PC-3 (cell line): ENCODE measurements around the gene ZNF593OS. TPM values are rescaled to one million over a fixed set of nuclear protein-coding genes. Genes with fewer than 3 reads are reported as not detected.

Experiments
- ATAC-seq: fragments of 200-7000 bp; cut with Tn5 transposase; 2 replicates; pipeline ENCODE4 v1.9.1; 2020; ENCODE audit warnings: mild to moderate bottlenecking, moderate library complexity
- BruUV-seq: library from RNA; stranded (reverse); fragments of 400-500 nt; replicated peaks from 2 replicates; lab custom pipeline; 2021; lab: Mats Ljungman, UMichigan
- CTCF ChIA-PET: fragments of 300-600 bp; sonication (Branson Sonifier 250); formaldehyde crosslinking; loops from one replicate; lab custom pipeline; 2022; ENCODE audit warnings: antibody characterized with exemption; lab: Charles Lee
- POLR2A ChIA-PET: fragments of 300-600 bp; sonication (Branson Sonifier 250); formaldehyde crosslinking; loops from one replicate; lab custom pipeline; 2022; ENCODE audit warnings: antibody characterized with exemption; ENCODE audit not compliant: unreplicated experiment; lab: Charles Lee
- DNase-seq: peaks from one replicate; pipeline ENCODE4 v3.0.0-alpha.2; 2015
- H2AFZ ChIP-seq: fragments of 300-600 bp; sonication (generic); 2 replicates; pipeline ENCODE4 v1.6.0; 2016; ENCODE audit warnings: antibody characterized with exemption, low read length
- H3F3A ChIP-seq: fragments of 300-600 bp; sonication (generic); one replicate; pipeline ENCODE4 v1.6.0; 2017; ENCODE audit warnings: antibody characterized with exemption, low read length, control low read depth, mild to moderate bottlenecking; ENCODE audit not compliant: unreplicated experiment
- H3K27ac ChIP-seq: fragments of 300-600 bp; sonication (generic); 2 replicates; pipeline ENCODE4 v1.5.1; 2016; ENCODE audit warnings: mild to moderate bottlenecking, low read length
- H3K27me3 ChIP-seq: fragments of 300-600 bp; sonication (generic); 2 replicates; pipeline ENCODE4 v1.6.1; 2016; ENCODE audit warnings: low read length, mixed read lengths
- H3K36me3 ChIP-seq: fragments of 300-600 bp; sonication (generic); 2 replicates; pipeline ENCODE4 v1.6.1; 2016; ENCODE audit warnings: low read depth, mixed run types, low read length, mixed read lengths
- H3K4me1 ChIP-seq: fragments of 300-600 bp; sonication (generic); 2 replicates; pipeline ENCODE4 v1.5.1; 2016; ENCODE audit warnings: low read length; ENCODE audit not compliant: insufficient read depth
- H3K4me2 ChIP-seq: fragments of 300-600 bp; sonication (generic); 2 replicates; pipeline ENCODE4 v1.6.0; 2016; ENCODE audit warnings: low read length
- H3K4me3 ChIP-seq: fragments of 300-600 bp; sonication (generic); 2 replicates; pipeline ENCODE4 v1.5.1; 2016; ENCODE audit warnings: mild to moderate bottlenecking, low read length, mixed read lengths
- H3K79me2 ChIP-seq: fragments of 300-600 bp; sonication (generic); 2 replicates; pipeline ENCODE4 v1.6.1; 2017; ENCODE audit warnings: low read length, mixed read lengths
- H3K9ac ChIP-seq: fragments of 300-600 bp; sonication (generic); 2 replicates; pipeline ENCODE4 v1.6.0; 2016; ENCODE audit warnings: mild to moderate bottlenecking, low read length
- H3K9me2 ChIP-seq: fragments of 300-600 bp; sonication (generic); replicated peaks from 2 replicates; pipeline ENCODE4 v1.6.1; 2016; ENCODE audit warnings: mixed run types, low read length, mixed read lengths
- H3K9me3 ChIP-seq: fragments of 300-600 bp; sonication (generic); 2 replicates; pipeline ENCODE4 v1.6.1; 2016; ENCODE audit warnings: low read length, mixed read lengths
- H4K20me1 ChIP-seq: fragments of 300-600 bp; sonication (generic); 2 replicates; pipeline ENCODE4 v1.6.1; 2016; ENCODE audit warnings: low read length, mixed read lengths
- EZH2 ChIP-seq: fragments of 300-600 bp; sonication (generic); IDR thresholded peaks from one replicate; pipeline ENCODE4 v1.6.1; 2017; ENCODE audit warnings: antibody characterized with exemption, mild to moderate bottlenecking, low read length; ENCODE audit not compliant: unreplicated experiment
- EZH2phosphoT487 ChIP-seq: fragments of 300-600 bp; sonication (generic); IDR thresholded peaks from 2 replicates; pipeline ENCODE4 v1.6.1; 2018; ENCODE audit warnings: mild to moderate bottlenecking, antibody characterized with exemption, low read length, borderline replicate concordance
- intact Hi-C: fragments of 100-400 bp; cut with micrococcal nuclease; formaldehyde crosslinking; loops from 2 replicates; pipeline ENCODE4 v1.9.0; 2023
- total RNA-seq: library from RNA; depleted of rRNA; stranded (reverse); fragments of >200 nt; gene quantifications from 2 replicates; pipeline ENCODE4 v1.2.3, GENCODE V29; 2014
- TF ChIP-seq, protein P1 (sequence below): fragments of 300-600 bp; sonication (generic); conservative IDR thresholded peaks from 2 replicates; pipeline ENCODE4 v1.5.1; 2017; ENCODE audit warnings: antibody characterized with exemption, low read depth, mild to moderate bottlenecking, low read length

The ZNF593OS gene
- total RNA-seq, 1 experiment from 2014 or later, result not detected

DNA sequence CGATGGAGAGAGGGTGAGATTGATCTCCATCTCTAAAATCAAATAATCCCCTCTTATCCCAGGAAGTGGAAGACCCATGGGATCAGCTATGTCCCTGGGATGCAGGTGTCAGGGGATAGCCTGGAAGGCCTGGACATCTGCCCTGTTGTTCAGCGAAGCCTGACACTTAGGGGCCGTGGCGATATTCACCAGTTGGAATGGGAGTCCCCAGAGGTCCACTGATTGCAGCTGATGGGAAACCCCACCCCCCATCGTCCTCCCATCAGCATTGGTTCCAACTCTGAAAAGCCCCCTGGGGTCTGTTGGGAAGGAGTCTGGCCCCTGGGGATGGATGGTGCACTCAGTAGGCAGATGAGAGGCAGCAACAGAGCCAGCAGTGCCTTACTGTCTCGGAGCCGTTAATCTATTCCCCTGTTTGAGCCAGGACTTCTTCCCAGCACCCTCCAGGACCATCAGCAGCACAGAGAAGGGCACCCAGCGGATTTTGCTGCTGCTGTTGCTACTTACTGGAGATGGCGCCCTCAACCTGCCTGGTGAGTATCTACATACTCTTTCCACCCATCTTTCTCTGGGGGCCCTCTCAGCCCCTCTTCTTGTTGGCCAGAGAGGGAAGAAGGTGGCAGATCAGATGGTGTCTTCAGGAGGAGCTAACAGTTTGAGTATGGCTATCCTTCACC, 32.1 kb upstream of the ZNF593OS start:
- ChIA-PET CTCF (no interaction called here), POLR2A (no interaction called here)
- H2AFZ ChIP-seq, result no peak overlapping the region
- H3K4me1 ChIP-seq, result no peaks in the 10 kb centered on the region
- H3K9me3 ChIP-seq, result no peaks in the 10 kb centered on the region
- no peaks in the 10 kb centered on the region for H3K36me3 ChIP-seq
- H3K27ac ChIP-seq, result no peak overlapping the region
- H3K27me3 ChIP-seq, result no peaks in the 10 kb centered on the region
- no TSS peak for BruUV-seq
- no peaks in the 10 kb centered on the region for H3K9me2 ChIP-seq
- H3K9ac ChIP-seq, result no peak overlapping the region
- no peaks in the 10 kb centered on the region for H4K20me1 ChIP-seq
- ATAC-seq (no peak), DNase-seq (no peak)
- intact Hi-C loops, result no loop called here
- TF ChIP-seq EZH2, result no peak
- H3F3A ChIP-seq, result no peaks in the 10 kb centered on the region
- no peak overlapping the region for H3K4me3 ChIP-seq
- H3K79me2 ChIP-seq, result no peaks in the 10 kb centered on the region
- H3K4me2 ChIP-seq, result no peak overlapping the region

DNA sequence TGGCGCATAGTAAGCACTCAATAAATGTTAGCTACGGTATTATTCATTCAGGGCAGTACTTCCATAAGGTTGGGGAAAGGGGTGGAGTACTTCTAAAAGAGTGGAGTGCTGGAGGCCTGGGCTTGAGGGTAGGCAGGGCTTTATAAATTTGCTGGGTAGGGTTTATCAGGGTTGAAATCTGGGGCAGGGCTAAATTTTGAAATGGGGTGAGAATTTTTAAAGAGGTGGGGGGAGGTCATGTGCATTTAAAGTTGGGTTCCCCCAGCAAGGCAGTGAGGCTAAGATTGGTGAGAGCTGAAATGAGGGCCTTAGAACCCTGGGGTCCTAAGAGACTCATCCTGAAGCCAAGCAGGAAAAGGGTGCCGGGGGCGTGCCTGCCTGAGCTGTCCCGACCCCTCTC, 28.8 kb upstream of the ZNF593OS start:
- H3K4me2 ChIP-seq, result no peak overlapping the region
- H3K79me2 ChIP-seq, result no peaks in the 10 kb centered on the region
- H3K9me3 ChIP-seq, result no peaks in the 10 kb centered on the region
- ChIA-PET POLR2A (no interaction called here), CTCF (no interaction called here)
- no peak for TF ChIP-seq EZH2phosphoT487
- TF ChIP-seq EZH2, result no peak
- TF ChIP-seq, protein P1, sequence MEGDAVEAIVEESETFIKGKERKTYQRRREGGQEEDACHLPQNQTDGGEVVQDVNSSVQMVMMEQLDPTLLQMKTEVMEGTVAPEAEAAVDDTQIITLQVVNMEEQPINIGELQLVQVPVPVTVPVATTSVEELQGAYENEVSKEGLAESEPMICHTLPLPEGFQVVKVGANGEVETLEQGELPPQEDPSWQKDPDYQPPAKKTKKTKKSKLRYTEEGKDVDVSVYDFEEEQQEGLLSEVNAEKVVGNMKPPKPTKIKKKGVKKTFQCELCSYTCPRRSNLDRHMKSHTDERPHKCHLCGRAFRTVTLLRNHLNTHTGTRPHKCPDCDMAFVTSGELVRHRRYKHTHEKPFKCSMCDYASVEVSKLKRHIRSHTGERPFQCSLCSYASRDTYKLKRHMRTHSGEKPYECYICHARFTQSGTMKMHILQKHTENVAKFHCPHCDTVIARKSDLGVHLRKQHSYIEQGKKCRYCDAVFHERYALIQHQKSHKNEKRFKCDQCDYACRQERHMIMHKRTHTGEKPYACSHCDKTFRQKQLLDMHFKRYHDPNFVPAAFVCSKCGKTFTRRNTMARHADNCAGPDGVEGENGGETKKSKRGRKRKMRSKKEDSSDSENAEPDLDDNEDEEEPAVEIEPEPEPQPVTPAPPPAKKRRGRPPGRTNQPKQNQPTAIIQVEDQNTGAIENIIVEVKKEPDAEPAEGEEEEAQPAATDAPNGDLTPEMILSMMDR, result no peak
- H2AFZ ChIP-seq, result no peak overlapping the region
- ATAC-seq (no peak), DNase-seq (no peak)
- H3K9me2 ChIP-seq, result no peaks in the 10 kb centered on the region
- H3K36me3 ChIP-seq, result no peaks in the 10 kb centered on the region
- no peaks in the 10 kb centered on the region for H3F3A ChIP-seq
- no peaks in the 10 kb centered on the region for H3K27me3 ChIP-seq
- H3K4me3 ChIP-seq, result no peak overlapping the region
- no TSS peak for BruUV-seq
- no peaks in the 10 kb centered on the region for H3K4me1 ChIP-seq
- intact Hi-C loops, result no loop called here
- H4K20me1 ChIP-seq, result no peaks in the 10 kb centered on the region
- no peak overlapping the region for H3K27ac ChIP-seq
- H3K9ac ChIP-seq, result no peak overlapping the region

DNA sequence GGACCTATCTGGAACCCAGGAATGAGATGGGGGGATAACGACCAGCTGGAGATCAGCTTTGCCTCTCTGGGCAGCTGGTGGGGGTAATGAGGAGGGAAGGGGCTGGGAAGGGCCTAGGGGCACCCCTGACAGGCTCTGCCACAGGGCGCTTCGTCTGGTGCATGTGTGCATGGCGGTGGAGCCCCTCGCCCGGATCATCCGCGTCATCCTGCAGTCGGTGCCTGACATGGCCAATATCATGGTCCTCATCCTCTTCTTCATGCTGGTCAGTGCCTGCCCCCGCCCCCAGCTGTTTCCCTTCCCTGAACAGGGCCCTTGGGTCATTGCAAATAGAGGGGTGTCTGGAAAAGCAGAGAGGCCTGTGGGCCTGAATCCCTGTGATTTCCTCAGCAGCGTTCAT, 26.2 kb upstream of the ZNF593OS start:
- Histone ChIP-seq H3K27me3 (no peaks in the 10 kb centered on the region), H3K4me1 (no peaks in the 10 kb centered on the region), H2AFZ (no peak overlapping the region), H3F3A (no peaks in the 10 kb centered on the region), H3K36me3 (no peaks in the 10 kb centered on the region), H3K9me2 (no peaks in the 10 kb centered on the region), H3K4me3 (no peak overlapping the region), H3K27ac (no peak overlapping the region), H3K9ac (no peak overlapping the region), H4K20me1 (no peaks in the 10 kb centered on the region), H3K9me3 (no peaks in the 10 kb centered on the region), H3K79me2 (no peaks in the 10 kb centered on the region), H3K4me2 (no peak overlapping the region)
- CTCF ChIA-PET, result no interaction called here
- intact Hi-C loops, result no loop called here
- no TSS peak for BruUV-seq
- ATAC-seq, result no peak
- TF ChIP-seq, protein P1, result no peak
- TF ChIP-seq EZH2 (no peak), EZH2phosphoT487 (no peak)
- DNase-seq, result no peak
- POLR2A ChIA-PET, result no interaction called here
